BJ (cell line): ENCODE results near the gene FLNA. TPM values are rescaled to one million over a fixed set of nuclear protein-coding genes. Genes with fewer than 3 reads are reported as not detected.
"Not testable (repeated sequence)": the region's sequence is repeated elsewhere in the genome, so short reads cannot be mapped to it uniquely, and the experiment has no call there.

ENCODE experiments used
- CTCF ChIA-PET: fragments of 350-600 bp; formaldehyde crosslinking; extraction: SDS; loops from one replicate; lab custom pipeline; 2021; ENCODE audit warnings: antibody characterized with exemption, inconsistent platforms; lab: Yijun Ruan, JAX
- POLR2A ChIA-PET: fragments of 300-600 bp; sonication (Branson Sonifier 250); formaldehyde crosslinking; extraction: SDS; loops from one replicate; lab custom pipeline; 2021; ENCODE audit warnings: antibody characterized with exemption; lab: Charles Lee
- DNase-seq: peaks from one replicate; pipeline ENCODE4 v3.0.0-alpha.2; 2011; ENCODE audit warnings: low read depth
- H3K27me3 ChIP-seq: 2 replicates; pipeline ENCODE4 v1.6.0; 2011; ENCODE audit warnings: low read length; ENCODE audit not compliant: control insufficient read depth, insufficient read depth
- H3K36me3 ChIP-seq: 2 replicates; pipeline ENCODE4 v1.5.1; 2011; ENCODE audit warnings: low read length; ENCODE audit not compliant: control insufficient read depth, insufficient read depth
- H3K4me3 ChIP-seq: 2 replicates; pipeline ENCODE4 v1.5.1; 2011; ENCODE audit warnings: low read depth, mild to moderate bottlenecking, control low read depth, low read length
- polyA plus RNA-seq: library from polyadenylated mRNA; depleted of rRNA; stranded (reverse); fragments of >200 nt; gene quantifications from 2 replicates; pipeline ENCODE4 v1.2.3, GENCODE V29; 2011
- TF ChIP-seq, protein P1 (sequence below): IDR thresholded peaks from 2 replicates; pipeline ENCODE4 v1.5.1; 2011; ENCODE audit warnings: low read depth, mild to moderate bottlenecking, control low read depth, inconsistent platforms, low read length, moderate library complexity; ENCODE audit not compliant: insufficient read depth

The FLNA gene
- polyA plus RNA-seq, 1 experiment = 1,740 TPM

DNA sequence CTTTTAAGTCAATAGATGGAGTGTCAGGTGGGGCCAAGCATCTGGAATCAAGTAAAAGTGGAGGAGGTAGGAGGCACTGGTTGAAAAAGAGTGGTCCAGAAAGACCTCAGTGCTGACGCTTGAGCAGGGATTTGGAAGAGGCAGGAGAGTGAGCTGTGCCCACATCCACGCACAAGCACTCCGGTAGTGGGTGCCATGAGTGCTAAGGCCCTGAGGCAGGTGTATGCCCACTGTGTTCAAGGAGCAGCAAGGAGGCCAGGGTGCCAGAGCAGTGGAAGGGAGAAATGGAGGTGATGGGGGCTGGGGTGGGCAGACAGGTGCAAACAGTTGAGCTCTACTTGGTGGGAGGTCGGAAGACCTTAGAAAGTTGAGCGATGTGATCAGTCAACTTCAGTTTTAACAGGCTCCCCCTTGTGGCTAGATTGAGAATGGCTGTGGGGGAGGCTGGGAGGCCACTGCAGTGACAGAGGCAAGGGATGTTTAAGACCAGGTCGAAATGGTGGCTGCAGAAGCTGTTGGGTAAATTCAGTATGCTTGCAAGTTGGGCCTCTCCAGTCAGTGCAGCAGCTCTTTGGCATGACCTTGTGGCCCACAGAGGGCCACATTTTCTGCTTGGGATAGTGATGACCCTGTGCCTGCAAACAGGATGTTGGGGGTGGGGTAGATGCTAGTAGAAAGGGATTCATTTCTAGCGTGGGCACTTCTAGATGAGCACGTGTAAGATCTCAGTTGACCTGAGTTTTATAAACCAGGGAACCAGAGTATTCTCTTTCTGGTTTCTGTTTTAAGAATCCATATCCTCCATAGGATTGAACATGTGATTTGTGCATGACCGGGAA, 66.1 kb downstream of the FLNA start:
- DNase-seq = no peak
- ChIA-PET POLR2A (no interaction called here), CTCF (interaction anchor here (0.7 to 1.2 kb wide), 4 partner anchors 10 to 170 kb away, joined by 3 to 4 read pairs (median 4); no protein-coding TSS in a partner anchor)
- Histone ChIP-seq H3K4me3 (no peak overlapping the region), H3K36me3 (no peaks in the 10 kb centered on the region), H3K27me3 (0 out of 2 replicates have a peak, but pooled peaks cover 1% of the 10 kb centered on the region)
- TF ChIP-seq, protein P1, sequence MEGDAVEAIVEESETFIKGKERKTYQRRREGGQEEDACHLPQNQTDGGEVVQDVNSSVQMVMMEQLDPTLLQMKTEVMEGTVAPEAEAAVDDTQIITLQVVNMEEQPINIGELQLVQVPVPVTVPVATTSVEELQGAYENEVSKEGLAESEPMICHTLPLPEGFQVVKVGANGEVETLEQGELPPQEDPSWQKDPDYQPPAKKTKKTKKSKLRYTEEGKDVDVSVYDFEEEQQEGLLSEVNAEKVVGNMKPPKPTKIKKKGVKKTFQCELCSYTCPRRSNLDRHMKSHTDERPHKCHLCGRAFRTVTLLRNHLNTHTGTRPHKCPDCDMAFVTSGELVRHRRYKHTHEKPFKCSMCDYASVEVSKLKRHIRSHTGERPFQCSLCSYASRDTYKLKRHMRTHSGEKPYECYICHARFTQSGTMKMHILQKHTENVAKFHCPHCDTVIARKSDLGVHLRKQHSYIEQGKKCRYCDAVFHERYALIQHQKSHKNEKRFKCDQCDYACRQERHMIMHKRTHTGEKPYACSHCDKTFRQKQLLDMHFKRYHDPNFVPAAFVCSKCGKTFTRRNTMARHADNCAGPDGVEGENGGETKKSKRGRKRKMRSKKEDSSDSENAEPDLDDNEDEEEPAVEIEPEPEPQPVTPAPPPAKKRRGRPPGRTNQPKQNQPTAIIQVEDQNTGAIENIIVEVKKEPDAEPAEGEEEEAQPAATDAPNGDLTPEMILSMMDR = peak; percentile 67

DNA sequence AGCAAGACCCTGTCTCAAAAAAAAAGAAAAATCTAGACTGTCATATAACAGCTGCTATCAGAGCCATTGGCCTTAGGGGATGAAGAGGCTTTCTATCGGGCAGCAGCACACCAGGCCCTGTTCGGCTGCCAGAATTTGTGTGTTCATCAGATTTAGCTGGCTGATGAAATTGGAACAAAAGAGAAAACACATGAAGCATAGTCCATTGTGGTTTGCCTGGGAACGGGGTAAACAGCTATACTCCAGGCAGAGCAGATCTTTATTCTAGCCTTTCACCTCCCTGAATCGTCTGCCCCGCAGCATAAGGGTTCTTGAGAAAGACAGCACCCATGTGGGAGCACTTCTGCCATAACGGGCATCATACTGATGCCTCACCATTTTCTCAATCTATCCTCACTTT, 67.2 kb downstream of the FLNA start:
- H3K36me3 ChIP-seq = no peaks in the 10 kb centered on the region
- no peak for DNase-seq
- 0 out of 2 replicates have a peak, but pooled peaks cover 1% of the 10 kb centered on the region for H3K27me3 ChIP-seq
- ChIA-PET CTCF (interaction anchor here (0.9 kb wide), 2 partner anchors 8 to 293 kb away, joined by 3 read pairs; no protein-coding TSS in a partner anchor), POLR2A (no interaction called here)
- H3K4me3 ChIP-seq = no peak overlapping the region
- TF ChIP-seq, protein P1 = no peak

DNA sequence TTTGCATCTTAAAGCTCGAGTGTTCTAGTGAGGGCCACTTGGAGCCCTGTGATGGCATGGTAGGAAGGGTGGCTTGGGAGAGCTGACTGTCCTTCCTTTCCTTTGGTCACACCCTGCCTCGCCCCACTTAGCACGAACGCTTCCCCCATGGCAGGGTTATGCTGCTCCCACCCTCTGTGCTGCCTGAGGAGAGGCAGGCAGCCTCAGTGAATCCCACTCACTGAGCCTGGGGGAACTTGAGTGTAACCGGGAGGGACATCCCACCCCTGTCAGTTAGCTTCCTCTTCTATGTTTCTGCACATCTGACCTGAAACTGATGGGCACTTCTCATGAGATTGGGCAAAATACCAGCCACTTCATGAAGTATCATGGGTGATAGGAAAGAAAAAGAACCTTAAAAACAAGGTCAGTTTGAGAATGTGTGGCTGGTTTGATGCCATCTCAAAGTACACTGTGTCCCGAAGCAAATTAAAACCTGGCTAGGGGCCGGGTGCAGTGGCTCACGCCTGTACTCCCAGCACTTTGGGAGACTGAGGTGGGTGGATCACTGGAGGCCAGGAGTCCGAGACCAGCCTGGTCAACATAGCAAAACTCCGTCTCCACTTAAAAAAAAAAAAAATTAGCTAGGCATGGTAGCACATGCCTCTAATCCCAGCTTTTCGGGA, 68.8 kb downstream of the FLNA start:
- TF ChIP-seq, protein P1 = no peak
- H3K27me3 ChIP-seq = no peaks in the 10 kb centered on the region
- ChIA-PET CTCF (interaction anchor here (0.9 kb wide), 1 partner anchor 12 kb away, joined by 3 read pairs; no protein-coding TSS in a partner anchor), POLR2A (no interaction called here)
- no peak for DNase-seq
- H3K36me3 ChIP-seq = no peaks in the 10 kb centered on the region
- no peak overlapping the region for H3K4me3 ChIP-seq

DNA sequence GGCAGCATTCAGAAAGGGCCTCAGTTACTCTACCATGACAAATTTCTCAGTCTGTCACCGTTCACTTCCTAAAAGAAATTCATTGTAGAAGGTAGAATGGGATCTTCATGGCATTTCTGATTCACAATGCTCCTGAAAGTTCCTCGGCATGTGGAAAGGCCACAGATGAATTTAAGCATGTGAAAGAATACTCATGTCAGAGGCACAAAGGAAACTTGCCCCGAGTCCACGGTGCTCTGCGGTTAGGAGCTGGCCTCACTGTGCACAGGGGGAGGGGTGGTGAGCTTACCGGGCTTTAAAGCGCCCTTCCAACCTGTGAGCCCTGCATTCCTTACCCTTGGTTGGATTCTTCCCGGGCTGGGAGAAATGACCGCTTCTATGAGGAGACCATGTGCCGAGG, 69.6 kb downstream of the FLNA start:
- ChIA-PET POLR2A (no interaction called here), CTCF (interaction anchor here (0.9 kb wide), 1 partner anchor 13 kb away, joined by 3 read pairs; no protein-coding TSS in a partner anchor)
- TF ChIP-seq, protein P1 = no peak
- Histone ChIP-seq H3K4me3 (no peak overlapping the region), H3K36me3 (no peaks in the 10 kb centered on the region), H3K27me3 (no peaks in the 10 kb centered on the region)
- DNase-seq = no peak

DNA sequence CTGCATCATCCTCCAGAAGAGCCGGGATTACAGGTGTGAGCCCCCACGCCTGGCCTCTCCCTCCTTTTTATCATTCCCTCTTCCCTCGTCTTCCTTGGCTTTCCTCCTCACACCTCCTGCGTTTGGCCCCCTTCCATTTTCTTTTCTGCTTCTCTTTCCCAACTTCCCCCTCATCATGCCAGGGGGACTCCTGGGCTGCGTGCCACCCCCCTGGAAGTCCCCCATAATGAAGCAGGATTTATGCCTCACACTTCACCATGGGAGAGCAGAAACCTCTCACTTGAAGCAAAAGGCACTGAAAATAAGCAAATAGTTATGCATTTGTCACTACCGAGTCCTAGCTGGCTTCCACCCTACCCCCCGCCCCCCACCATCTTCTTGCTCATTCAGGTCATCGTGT, 71.0 kb downstream of the FLNA start:
- TF ChIP-seq, protein P1 = no peak
- H3K36me3 ChIP-seq = no peaks in the 10 kb centered on the region
- no peak for DNase-seq
- no peak overlapping the region for H3K4me3 ChIP-seq
- ChIA-PET POLR2A (no interaction called here), CTCF (no interaction called here)
- H3K27me3 ChIP-seq = no peaks in the 10 kb centered on the region

DNA sequence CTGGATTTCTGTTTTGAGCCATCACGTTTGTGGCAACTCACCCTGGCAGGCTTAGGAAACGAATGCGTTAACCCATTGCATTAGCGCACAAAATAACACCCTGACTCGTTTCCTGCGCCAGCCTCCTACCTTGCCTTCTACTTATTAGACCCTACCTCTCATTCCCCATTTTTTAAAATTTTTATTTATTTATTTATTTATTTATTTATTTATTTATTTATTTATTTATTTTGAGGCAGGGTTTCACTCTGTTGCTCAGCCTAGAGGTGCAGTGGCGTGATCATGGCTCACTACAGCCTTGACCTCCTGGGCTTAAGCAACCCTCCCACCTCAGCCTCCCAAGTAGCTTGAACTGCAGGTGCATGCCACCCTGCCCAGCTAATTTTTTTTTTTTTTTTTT, 71.4 kb downstream of the FLNA start:
- POLR2A ChIA-PET, H3K27me3 ChIP-seq, DNase-seq, CTCF ChIA-PET, H3K36me3 ChIP-seq, H3K4me3 ChIP-seq: not testable (repeated sequence)
